ENCODE measurements around the gene NELFCD.

Gene NELFCD

GRCh38 chr20:58993332-58994248 is 12.5 kb downstream of the NELFCD start:
- no peak for DNase-seq (ENCODE audit: low read depth in 2 of 2, low spot score in 1 of 2)

DNA sequence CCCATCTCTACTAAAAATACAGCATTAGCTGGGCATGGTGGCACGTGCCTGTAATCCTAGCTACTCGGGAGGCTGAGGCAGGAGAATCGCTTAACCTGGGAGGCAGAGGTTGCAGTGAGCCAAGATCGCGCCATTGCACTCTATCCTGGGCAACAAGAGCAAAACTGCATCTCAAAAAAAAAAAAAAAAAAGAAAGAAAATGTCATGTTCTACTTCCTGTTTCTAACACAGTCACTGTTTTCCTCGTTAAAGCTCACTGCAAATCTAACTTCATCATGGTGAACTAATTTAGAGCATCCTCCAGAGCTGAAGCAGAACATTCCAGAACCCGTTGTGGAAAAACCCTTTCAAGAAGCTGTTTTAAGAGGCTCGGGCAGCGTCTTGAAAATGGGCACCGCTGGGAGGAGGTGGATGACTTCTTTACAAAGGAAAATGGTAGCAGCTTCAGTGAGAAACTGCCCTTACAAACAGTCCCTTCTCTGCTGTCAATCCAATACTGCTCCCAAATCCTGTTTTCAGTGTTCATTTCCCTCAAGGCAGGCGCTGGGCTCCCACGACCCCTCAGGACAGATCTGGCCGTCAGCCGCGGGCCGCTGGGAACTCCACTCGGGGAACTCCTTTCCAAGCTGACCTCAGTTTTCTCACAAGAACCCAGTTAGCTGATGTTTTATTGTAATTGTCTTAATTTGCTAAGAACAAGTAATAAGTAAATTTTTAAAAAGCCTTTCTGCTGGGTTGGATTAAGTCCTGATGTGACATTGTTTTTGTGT is 13.5 kb downstream of the NELFCD start:
- no peak for DNase-seq (ENCODE audit: low read depth in 2 of 2, low spot score in 1 of 2)

- DNase-seq (ENCODE audit: low read depth in 2 of 2, low spot score in 1 of 2): no peak
Observed at GRCh38 chr20:58995461-58996225, 14.6 kb downstream of the NELFCD start.

DNA sequence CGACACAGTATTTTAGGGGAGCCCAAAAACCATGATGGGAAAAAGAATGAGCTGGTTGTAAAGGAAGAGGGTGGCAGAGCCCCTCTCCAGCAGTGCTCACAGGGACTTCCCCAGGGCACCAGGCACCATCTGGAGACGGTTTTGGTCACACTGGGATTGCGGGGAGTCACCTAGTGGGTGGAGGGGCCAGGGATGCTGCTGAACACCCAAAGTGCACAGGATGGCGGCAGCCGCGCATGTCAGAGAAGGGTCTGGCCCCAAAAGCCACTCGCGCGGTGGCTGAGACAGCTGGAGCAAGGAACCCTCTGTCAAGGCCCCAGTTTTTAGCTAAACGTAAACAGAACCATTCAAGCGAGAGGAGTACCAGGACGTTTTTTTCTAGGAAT is 15.2 kb downstream of the NELFCD start:
- DNase-seq (ENCODE audit: low read depth in 2 of 2, low spot score in 1 of 2): no peak

DNA sequence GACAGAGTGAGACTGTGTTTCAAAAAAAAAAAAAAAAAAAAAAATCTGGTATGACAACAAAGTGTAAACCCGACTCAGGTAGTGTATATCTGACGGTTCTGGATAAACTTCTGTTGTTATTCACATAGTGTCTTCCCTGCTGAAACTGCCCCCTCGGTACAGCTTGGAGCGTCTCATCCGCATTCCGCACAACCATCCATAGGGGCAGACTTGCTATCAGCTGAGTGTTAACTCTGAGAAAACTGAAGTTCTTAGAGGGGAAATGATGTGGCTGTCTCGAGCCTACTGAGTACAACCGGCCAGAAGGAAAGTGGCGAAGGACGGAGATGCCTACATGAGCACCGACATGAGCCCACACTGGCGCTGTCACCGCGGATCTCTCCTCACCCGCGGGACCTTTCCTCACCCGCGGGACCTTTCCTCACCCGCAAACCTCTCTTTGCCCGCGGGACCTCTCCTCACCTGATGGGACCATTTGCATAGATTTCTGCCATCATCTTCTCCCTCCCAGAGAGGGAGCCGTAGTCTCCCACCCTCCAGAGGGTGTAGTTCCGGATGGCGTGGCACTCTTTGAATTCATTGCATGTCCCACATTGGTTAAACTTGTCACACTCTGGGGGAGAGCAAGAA is 16.2 kb downstream of the NELFCD start:
- no peak for DNase-seq (ENCODE audit: low read depth in 2 of 2, low spot score in 1 of 2)

DNA sequence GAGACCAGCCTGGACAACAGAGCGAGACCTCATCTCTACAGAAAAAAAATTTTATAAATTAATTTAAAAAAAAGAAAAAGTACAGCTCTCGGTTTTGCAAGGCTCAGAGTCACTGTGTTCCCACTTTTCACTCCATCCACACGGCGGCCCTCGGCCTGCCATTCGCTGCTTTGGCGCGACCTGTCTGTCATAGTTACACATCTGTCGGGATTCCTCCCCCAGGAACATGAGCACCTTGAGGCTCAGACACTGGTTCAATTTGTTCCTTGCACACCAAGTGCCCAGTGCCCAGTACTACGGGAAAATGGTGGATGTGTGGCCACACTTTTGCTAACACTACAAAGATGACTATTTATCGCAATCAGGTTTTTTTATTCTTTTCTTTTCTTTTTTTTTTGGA is 17.6 kb downstream of the NELFCD start:
- no peak for DNase-seq (ENCODE audit: low read depth in 2 of 2, low spot score in 1 of 2)

DNA sequence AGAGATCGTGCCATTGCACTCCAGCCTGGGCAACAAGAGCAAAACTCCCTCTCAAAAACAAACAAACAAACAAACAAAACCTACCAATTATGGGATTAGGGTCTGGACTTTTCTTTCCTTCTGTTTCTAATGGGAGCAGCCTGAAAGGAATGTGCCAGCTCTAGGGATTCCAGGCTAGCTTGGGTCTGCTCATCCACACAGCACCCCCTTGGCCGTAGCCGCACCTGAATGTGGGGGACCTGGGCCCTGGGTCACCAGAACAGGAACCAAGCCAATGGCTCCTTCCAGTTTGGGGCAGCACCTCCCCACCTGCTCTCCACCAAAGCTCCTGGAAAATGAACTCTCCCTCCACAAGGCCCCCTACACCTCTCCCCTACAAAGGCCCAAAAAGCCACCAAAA is 19.3 kb downstream of the NELFCD start:
- DNase-seq (ENCODE audit: low read depth in 2 of 2, low spot score in 1 of 2): no peak

- DNase-seq (ENCODE audit: low read depth in 2 of 2, low spot score in 1 of 2): no peak
Observed at GRCh38 chr20:59001068-59001448, 20.0 kb downstream of the NELFCD start.

DNA sequence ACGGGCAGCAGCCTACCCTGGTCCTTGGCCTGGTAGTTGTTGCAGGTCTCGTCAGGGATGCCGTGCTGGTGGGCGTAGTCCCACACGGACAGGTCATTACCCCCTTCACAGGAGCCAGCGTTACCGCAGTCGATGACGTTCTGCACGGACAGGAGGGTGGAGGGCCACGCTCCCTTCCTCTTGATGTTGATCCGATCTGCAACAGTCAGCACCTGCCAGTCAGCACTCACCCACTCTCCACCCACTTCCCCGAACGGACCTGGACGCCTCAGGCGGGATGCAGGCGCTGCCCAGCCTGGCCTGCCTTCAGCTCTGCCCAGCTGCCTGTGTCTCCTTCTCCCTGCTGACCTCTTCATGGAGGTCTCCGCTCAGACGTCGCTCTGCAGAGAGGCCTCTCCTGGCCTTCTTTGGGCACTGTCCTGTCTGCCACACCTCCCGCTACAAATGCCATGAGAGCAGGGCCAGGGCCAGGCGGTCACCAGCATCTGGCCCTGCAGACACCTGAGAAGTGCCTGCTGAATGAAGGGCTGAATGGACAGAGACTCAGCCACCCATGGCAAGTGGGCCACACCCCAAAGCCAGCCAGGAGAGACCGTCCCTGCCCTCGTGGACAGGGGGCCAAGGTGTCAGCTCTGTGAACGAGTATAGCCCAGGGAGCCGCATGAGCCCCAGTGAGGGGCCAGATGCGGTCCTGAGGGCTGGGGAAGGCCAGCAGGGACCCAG is 20.6 kb downstream of the NELFCD start:
- DNase-seq (ENCODE audit: low read depth in 2 of 2, low spot score in 1 of 2): no peak

GRCh38 chr20:59002388-59002787 is 21.3 kb downstream of the NELFCD start:
- no peak for DNase-seq (ENCODE audit: low read depth in 2 of 2, low spot score in 1 of 2)

DNA sequence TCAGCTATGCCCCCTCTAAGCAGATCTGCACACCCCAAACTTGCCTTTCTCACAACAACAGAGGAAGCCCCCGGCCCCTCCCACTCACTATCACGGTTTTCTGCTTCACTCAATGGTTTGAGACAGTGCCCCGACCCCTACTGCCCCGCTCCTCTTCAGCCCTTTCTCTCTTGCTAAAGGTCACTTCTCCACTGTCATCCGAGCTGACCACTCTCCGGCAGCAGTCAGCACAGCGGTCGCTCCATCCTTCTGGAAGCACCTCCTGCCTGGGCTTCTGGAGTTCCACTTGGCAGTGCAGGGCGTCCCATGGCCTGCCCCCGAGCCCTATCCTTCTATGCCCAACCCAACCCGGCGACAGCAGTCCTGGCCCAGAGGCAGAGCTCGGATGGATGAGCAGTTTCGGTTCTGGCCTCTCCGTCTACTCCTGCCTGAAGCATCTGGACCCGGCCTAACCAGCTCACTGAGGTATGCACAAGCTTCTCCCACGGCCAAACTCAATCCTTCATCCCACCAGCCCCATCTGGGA is 21.9 kb downstream of the NELFCD start:
- no peak for DNase-seq (ENCODE audit: low read depth in 2 of 2, low spot score in 1 of 2)

DNA sequence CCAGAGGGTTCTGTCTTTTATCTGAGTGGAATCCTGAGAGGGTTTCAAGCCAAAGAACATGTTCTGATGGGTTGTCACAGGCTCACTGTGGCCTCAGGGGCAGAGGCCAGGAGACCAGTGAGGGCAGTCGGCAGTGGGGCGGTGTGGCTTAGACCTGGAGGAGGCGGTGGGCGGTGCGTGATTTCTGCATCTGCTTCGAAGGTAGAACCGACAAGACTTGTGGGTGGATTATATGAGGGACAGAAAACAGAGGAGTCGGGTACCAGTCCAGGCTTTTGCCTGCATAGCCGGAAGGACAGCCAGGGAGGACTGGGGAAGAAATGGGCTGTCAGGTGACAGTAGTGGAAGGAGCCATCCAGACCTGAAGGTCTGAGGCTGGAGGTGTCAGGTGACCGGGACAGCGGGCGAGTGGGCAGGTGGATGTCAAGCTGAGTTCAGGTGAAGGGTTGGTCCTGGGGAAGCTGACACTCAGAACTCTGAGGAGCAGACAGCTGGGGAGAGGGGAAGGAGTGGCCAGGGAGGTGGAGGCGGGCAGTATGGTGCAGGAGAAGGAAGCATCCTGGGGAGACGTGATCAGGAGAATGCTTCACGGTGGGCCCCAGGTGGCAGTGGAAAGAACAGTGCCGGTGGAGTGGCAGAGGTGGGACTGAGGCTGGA is 22.9 kb downstream of the NELFCD start:
- no peak for DNase-seq (ENCODE audit: low read depth in 2 of 2, low spot score in 1 of 2)

DNA sequence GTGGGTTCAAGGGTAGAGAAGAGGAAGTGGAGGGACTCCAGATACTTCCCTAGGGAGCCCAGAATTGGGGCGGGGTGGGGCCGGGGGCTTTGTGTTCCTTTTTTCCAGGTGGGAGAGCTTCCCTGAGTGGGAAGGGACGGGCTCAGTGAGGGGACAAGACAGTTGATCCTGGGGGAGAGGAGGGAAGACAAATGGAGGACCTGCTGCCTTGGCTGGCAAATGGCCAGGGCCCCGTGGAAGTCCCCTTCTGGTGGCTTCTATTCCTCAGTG is 23.4 kb downstream of the NELFCD start:
- peak in 1 of 2 donors; percentile 19 for DNase-seq (ENCODE audit: low read depth in 2 of 2, low spot score in 1 of 2)

- no peak for DNase-seq (ENCODE audit: low read depth in 2 of 2, low spot score in 1 of 2)
Observed at GRCh38 chr20:59004763-59005522, 23.9 kb downstream of the NELFCD start.

DNA sequence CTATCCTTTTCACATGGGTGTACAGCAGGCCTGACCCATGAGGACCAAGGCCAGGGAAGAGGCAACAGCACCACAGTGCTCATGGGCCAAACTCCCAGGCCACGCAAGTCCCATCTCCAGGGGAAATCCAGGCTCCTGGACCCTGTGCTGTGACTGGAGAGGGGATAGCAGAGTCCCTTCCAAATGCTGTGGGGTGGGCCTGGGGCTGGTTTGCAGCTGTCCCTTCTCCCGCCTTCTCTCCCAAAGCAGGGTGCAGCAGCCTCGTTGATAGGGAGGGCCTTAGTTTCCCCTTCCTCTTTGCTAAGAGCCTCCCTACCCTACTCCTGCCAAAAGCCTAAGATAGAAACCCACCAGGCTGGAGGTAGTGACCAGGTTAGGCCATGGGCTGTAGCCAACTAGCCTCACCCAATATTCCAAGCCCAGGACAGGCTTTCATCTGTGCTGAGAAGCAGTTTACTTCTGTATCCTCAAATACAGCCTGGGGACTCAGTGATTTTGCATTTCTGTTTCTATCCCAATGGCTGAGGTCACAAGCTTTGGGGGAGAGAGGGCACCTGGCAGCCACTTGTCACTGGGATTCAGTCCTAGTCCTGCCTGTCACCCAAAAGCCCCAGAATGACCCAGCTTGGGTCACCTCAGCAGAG is 24.6 kb downstream of the NELFCD start:
- no peak for DNase-seq (ENCODE audit: low read depth in 2 of 2, low spot score in 1 of 2)

DNA sequence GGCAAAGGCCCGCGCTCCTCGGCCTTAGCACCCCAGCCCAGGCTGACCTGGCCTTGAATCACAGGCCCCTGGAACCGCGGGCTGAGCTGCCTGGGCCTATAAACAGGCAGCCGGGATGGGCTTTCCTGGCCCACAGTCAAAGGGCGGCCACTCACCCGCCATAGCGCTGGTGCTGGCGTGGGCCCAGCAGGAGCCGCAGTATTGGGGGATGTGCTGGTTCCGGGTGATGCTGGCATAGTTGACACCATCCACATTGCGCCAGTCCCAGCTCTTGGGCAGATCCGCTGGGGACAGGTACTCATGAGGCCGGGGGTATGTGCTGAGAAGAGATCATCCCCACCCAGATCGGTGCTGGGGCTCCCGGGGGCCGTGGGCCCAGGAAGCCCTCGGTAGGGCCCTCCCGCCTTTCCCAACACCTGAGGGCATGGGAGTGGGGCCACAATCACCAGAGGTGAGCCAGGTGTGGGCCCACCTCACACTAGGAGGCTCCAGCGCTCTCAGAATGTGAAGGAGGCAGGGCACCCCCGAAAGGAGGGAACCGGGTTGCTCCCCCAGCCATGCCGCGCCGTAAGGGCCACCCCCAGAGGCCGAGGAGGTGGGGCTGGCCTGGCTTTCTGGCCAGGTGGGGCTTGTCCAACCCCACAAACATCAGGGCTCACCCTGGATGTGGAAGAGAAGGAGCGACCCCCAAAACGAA is 25.3 kb downstream of the NELFCD start:
- no peak for DNase-seq (ENCODE audit: low read depth in 2 of 2, low spot score in 1 of 2)

DNA sequence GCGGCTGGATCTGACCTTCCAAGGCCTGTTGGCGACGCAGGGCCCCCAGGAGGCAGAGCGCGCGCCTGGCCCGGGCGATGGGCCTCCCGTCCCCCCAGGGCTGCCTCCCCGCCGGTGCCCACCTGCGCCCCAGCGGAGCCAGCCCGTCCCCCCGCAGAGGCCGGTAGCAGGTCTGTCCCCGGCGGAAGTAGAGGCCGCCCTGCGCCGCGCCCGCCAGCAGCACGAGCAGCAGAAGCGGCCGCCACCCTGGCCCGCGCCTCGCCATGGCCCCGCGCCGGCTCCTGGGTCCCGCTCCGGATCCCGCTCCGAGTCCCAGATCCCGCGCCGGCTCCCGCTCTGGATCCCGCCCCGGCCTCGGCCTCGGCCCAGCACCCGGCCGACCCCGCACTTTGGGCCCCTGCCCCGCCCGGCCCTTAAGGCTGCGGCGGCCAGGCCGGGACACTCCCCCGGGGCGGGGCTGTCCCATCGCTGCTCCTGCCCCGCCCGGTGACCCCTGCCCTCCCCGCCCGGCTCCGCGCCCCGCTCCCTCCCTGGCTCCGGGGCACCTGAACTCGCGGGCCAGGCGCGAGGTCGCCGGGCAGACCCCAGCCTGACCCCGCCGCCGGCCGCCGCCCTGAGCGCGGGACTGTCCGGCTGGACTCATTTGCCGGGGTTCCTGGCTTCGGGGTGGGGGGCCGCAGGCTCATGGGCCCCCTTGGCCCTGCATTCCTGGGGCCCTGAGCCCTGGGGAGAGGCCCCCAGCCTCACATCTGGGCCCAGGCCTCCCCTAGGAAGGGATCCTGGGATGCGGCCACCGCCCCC is 26.0 kb downstream of the NELFCD start, which contains the start of gene CTSZ:
TSS of gene CTSZ (minus strand) at position 391 of the 801 bp plus-strand sequence. CDS start at position 265, 126 bp downstream.
- no peak for DNase-seq (ENCODE audit: low read depth in 2 of 2, low spot score in 1 of 2)
